ENCODE results near the gene CCDC188.

Gene CCDC188

DNA sequence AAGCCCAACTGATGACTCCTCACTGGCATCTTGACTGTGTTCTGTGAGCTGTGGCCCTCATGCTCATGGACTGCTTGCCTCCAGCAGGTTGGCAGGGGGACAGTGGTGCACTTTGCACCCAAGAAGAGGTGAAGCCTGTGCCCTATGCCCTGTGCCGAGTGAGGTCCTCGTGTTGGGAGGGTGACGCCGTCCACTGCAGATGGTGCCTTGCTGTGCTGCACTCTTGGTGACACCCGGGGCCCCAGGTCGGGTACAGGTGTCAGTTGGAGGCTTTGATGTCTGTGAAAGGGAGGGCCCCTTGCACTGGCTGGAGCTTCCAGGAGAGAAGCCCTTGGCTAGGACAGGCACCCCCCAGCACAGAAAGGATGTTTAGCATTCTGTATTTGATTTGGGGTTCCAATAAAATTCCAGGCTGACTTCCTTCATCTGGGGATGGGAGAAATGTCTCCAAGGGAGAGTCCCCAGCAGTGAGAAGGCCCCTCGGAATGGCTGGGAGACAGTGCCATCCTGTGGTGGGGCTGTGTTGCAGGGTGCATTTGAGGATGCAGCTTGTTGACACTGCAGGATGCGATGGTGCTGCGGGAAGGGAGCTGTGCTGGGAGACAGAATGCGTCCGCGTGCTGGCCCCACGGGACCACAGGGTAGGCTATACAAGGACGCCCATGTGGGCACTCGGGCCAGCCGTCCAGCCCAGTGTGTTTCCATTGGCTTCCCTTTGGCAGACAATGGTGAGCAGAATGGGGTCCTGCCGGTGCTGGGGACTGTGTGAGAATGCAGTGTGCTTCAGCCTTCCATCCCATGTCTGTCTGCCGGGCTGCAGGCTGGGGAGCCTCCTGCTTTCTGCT lies 21.7 kb downstream of the CCDC188 start:
- TF ChIP-seq GABPA (IDR thresholded peaks at IDR 0.05; ENCODE audit: low read depth), result no peak
- TF ChIP-seq, protein P1, sequence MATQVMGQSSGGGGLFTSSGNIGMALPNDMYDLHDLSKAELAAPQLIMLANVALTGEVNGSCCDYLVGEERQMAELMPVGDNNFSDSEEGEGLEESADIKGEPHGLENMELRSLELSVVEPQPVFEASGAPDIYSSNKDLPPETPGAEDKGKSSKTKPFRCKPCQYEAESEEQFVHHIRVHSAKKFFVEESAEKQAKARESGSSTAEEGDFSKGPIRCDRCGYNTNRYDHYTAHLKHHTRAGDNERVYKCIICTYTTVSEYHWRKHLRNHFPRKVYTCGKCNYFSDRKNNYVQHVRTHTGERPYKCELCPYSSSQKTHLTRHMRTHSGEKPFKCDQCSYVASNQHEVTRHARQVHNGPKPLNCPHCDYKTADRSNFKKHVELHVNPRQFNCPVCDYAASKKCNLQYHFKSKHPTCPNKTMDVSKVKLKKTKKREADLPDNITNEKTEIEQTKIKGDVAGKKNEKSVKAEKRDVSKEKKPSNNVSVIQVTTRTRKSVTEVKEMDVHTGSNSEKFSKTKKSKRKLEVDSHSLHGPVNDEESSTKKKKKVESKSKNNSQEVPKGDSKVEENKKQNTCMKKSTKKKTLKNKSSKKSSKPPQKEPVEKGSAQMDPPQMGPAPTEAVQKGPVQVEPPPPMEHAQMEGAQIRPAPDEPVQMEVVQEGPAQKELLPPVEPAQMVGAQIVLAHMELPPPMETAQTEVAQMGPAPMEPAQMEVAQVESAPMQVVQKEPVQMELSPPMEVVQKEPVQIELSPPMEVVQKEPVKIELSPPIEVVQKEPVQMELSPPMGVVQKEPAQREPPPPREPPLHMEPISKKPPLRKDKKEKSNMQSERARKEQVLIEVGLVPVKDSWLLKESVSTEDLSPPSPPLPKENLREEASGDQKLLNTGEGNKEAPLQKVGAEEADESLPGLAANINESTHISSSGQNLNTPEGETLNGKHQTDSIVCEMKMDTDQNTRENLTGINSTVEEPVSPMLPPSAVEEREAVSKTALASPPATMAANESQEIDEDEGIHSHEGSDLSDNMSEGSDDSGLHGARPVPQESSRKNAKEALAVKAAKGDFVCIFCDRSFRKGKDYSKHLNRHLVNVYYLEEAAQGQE (IDR thresholded peaks at IDR 0.05; ENCODE audit: insufficient replicate concordance, low read depth), result no peak
- TF ChIP-seq SPI1 (IDR thresholded peaks at IDR 0.05; ENCODE audit: borderline replicate concordance, low read depth), result no peak
- TF ChIP-seq, protein P2, sequence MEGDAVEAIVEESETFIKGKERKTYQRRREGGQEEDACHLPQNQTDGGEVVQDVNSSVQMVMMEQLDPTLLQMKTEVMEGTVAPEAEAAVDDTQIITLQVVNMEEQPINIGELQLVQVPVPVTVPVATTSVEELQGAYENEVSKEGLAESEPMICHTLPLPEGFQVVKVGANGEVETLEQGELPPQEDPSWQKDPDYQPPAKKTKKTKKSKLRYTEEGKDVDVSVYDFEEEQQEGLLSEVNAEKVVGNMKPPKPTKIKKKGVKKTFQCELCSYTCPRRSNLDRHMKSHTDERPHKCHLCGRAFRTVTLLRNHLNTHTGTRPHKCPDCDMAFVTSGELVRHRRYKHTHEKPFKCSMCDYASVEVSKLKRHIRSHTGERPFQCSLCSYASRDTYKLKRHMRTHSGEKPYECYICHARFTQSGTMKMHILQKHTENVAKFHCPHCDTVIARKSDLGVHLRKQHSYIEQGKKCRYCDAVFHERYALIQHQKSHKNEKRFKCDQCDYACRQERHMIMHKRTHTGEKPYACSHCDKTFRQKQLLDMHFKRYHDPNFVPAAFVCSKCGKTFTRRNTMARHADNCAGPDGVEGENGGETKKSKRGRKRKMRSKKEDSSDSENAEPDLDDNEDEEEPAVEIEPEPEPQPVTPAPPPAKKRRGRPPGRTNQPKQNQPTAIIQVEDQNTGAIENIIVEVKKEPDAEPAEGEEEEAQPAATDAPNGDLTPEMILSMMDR (IDR thresholded peaks at IDR 0.05; ENCODE audit: insufficient read depth, low read length), result peak; percentile 61
- peak; percentile 12; the same call in 1 of the 2 replicates for TF ChIP-seq POLR2AphosphoS5 (IDR thresholded peaks at IDR 0.05; ENCODE audit: low read depth)
- no peak overlapping the region for H3K27ac ChIP-seq (replicated peaks)
- peak in 1 of 2 experiments; percentile 50 for DNase-seq (ENCODE audit: low read depth in 1 of 2, low spot score in 1 of 2)

DNA sequence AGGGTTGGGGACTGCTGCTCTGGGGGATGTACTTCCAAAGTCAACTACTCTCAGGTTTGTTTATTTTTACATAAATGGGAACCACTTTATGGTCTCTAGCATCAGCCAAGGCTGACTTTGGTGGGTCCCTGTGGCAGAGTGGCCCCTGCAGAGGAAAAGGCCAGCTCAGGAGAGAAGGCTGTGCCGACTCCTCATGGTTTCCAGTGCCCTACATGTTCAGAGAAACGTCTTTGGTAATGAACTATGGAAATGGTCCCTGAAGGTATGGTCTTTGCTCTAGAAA lies 22.3 kb downstream of the CCDC188 start:
- DNase-seq (ENCODE audit: low read depth in 1 of 2, low spot score in 1 of 2), result no peak
- H3K4me3 ChIP-seq (replicated peaks; ENCODE audit: insufficient read depth, low read length), result no peak overlapping the region
- H3K27me3 ChIP-seq (ENCODE audit: insufficient read depth, poor library complexity, severe bottlenecking), result peaks cover 21% of the 10 kb centered on the region
- TF ChIP-seq POLR2AphosphoS5 (IDR thresholded peaks at IDR 0.05; ENCODE audit: low read depth), result no peak
- TF ChIP-seq, protein P2 (IDR thresholded peaks at IDR 0.05; ENCODE audit: insufficient read depth, low read length), result no peak
- TF ChIP-seq GABPA (IDR thresholded peaks at IDR 0.05; ENCODE audit: low read depth), result no peak
- TF ChIP-seq, protein P1 (IDR thresholded peaks at IDR 0.05; ENCODE audit: insufficient replicate concordance, low read depth), result no peak
- no peak for TF ChIP-seq SPI1 (IDR thresholded peaks at IDR 0.05; ENCODE audit: borderline replicate concordance, low read depth)
- H3K27ac ChIP-seq (replicated peaks), result no peak overlapping the region

More for the DNA sequence above, 21.7 kb downstream of the CCDC188 start:
- Histone ChIP-seq H3K27me3 (ENCODE audit: insufficient read depth, poor library complexity, severe bottlenecking) (peaks cover 21% of the 10 kb centered on the region), H3K4me3 (replicated peaks; ENCODE audit: insufficient read depth, low read length) (no peak overlapping the region)

DNA sequence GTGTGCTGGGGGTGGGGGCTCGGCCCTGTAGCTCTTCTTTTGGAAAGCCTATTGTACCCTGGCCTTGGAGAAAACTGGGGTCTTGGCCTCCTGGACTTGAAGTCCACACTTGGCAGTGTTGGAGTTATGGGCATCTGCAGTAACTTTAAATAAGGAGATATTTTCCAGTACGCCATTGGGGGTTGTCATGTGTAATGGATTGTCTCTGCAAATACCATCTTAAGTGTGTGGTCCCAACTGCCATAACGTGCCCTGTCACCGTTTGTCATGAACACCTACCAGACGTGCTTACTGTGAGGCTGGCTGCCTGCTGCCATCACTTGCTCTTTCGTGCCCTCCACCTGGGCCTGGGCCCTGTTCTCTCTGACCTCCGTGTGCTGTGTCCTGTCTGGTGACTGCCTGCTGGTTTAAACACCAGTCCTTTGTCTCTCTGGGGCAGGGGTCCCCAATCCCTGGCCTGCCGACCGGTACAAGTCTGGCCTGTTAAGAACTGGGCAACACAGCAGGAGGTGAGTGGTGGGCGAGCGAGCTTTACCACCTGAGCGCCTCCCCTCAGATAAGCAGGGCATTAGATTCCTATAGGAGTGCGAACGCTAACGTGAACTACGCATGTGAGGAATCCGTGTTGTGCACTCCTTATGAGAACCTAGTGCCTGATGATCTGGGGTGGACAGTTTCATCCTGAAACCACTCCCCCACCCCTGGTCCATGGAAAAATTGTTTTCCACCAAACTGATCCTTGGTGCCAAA lies 22.8 kb downstream of the CCDC188 start:
- peaks cover 21% of the 10 kb centered on the region for H3K27me3 ChIP-seq (ENCODE audit: insufficient read depth, poor library complexity, severe bottlenecking)

More for the DNA sequence above, 22.8 kb downstream of the CCDC188 start:
- no peak overlapping the region for H3K27ac ChIP-seq (replicated peaks)
- no peak overlapping the region for H3K4me3 ChIP-seq (replicated peaks; ENCODE audit: insufficient read depth, low read length)
- TF ChIP-seq SPI1 (IDR thresholded peaks at IDR 0.05; ENCODE audit: borderline replicate concordance, low read depth) (no peak), POLR2AphosphoS5 (IDR thresholded peaks at IDR 0.05; ENCODE audit: low read depth) (no peak; the same call in 1 of the 2 replicates), GABPA (IDR thresholded peaks at IDR 0.05; ENCODE audit: low read depth) (no peak)
- TF ChIP-seq, protein P2 (IDR thresholded peaks at IDR 0.05; ENCODE audit: insufficient read depth, low read length), result no peak
- TF ChIP-seq, protein P1 (IDR thresholded peaks at IDR 0.05; ENCODE audit: insufficient replicate concordance, low read depth), result no peak
- DNase-seq (ENCODE audit: low read depth in 1 of 2, low spot score in 1 of 2), result no peak
